NB4 (cell line): ENCODE results near the gene EPS8L2.

Experiments used
- MYC ChIP-seq: IDR thresholded peaks from 2 replicates; pipeline ENCODE4 v1.6.1; 2011; ENCODE audit warnings: low read depth, low read length
- POLR2A ChIP-seq: IDR thresholded peaks from 2 replicates; pipeline ENCODE4 v1.6.1; 2011; ENCODE audit warnings: mild to moderate bottlenecking; ENCODE audit not compliant: insufficient read length; ENCODE audit errors: extremely low read depth
- TF ChIP-seq, protein P1 (sequence below): IDR thresholded peaks from one replicate; pipeline ENCODE4 v1.5.1; 2012; ENCODE audit warnings: low read depth, low read length
- TF ChIP-seq, protein P2 (sequence below): IDR thresholded peaks from 2 replicates; pipeline ENCODE4 v1.6.1; 2011; ENCODE audit warnings: low read depth, low read length

DNA sequence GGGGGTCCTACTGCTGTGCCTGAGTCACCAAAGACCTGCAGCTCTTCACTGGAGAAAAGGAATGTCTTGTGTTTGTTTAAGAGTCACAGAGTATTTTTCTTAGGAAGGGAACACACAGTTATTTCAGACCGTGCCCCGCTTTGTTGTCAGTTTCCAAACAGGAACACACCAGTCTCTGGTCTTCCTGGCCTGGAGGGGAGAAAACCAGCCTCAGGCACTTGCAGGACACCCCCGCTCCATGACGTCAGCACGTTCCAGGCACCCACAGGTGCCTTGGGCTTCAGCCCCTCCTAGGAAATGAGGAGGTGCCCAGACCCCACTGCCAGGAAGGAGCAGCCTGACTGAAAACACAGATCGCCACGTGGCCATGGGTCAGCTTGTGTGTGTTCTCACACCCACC is 16.4 kb upstream of the EPS8L2 start:
- TF ChIP-seq, protein P1, sequence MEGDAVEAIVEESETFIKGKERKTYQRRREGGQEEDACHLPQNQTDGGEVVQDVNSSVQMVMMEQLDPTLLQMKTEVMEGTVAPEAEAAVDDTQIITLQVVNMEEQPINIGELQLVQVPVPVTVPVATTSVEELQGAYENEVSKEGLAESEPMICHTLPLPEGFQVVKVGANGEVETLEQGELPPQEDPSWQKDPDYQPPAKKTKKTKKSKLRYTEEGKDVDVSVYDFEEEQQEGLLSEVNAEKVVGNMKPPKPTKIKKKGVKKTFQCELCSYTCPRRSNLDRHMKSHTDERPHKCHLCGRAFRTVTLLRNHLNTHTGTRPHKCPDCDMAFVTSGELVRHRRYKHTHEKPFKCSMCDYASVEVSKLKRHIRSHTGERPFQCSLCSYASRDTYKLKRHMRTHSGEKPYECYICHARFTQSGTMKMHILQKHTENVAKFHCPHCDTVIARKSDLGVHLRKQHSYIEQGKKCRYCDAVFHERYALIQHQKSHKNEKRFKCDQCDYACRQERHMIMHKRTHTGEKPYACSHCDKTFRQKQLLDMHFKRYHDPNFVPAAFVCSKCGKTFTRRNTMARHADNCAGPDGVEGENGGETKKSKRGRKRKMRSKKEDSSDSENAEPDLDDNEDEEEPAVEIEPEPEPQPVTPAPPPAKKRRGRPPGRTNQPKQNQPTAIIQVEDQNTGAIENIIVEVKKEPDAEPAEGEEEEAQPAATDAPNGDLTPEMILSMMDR, result no peak
- no peak for TF ChIP-seq POLR2A
- TF ChIP-seq, protein P2, sequence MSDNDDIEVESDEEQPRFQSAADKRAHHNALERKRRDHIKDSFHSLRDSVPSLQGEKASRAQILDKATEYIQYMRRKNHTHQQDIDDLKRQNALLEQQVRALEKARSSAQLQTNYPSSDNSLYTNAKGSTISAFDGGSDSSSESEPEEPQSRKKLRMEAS, result no peak
- TF ChIP-seq MYC, result no peak
